HepG2 (cell line): Measurements from ENCODE around the gene COX5B. TPM values are rescaled to one million over a fixed set of nuclear protein-coding genes. Genes with fewer than 3 reads are reported as not detected.

Source experiments
- EHMT2 ChIP-seq: fragments of 200-600 bp; sonication (generic); IDR thresholded peaks from 2 replicates; pipeline ENCODE4 v1.7.0; 2017; ENCODE audit warnings: antibody characterized with exemption, low read depth, low read length, borderline replicate concordance
- ISL2 ChIP-seq: sonication (generic); formaldehyde crosslinking; IDR thresholded peaks from 2 replicates; pipeline ENCODE4 v1.5.0; 2020; ENCODE audit warnings: missing genetic modification reagents
- PPARG ChIP-seq: conservative IDR thresholded peaks from 2 replicates; pipeline ENCODE4 v1.6.1; 2016; ENCODE audit warnings: missing biosample characterization, missing genetic modification reagents
- RBFOX2 ChIP-seq: fragments of 200-400 bp; formaldehyde crosslinking; IDR thresholded peaks from 2 replicates; pipeline ENCODE4 v1.6.1; 2017; ENCODE audit warnings: low read depth, mild to moderate bottlenecking, low read length
- SMYD3 ChIP-seq: sonication (generic); formaldehyde crosslinking; IDR thresholded peaks from 2 replicates; pipeline ENCODE4 v1.8.1; 2023; ENCODE audit warnings: mild to moderate bottlenecking, missing genetic modification reagents
- polyA plus RNA-seq, 8 experiments: library from polyadenylated mRNA; depleted of rRNA in 3 of 8; stranded (reverse) in 7 of 8; unstranded in 1 of 8; fragments of >200 nt; fragmentation: Illumina TruSeq in 4 of 8; extraction: Trizol in 4 of 8; gene quantifications; 2 replicates each; pipeline versions ENCODE4 v1.2.1 to v1.2.3, GENCODE V29; 2011 to 2016; ENCODE audit warnings: low read depth in 4 of 8, missing spikeins in 1 of 8, mixed read lengths in 1 of 8; ENCODE audit not compliant: insufficient read depth in 1 of 8
- total RNA-seq, 5 experiments: library from RNA; depleted of rRNA; stranded (reverse); fragments of >200 nt; fragmentation: Illumina TruSeq; extraction: Trizol; gene quantifications; 2 replicates each; pipeline ENCODE4 v1.2.3, GENCODE V29; 2016; ENCODE audit warnings: low read depth in 1 of 5
- TF ChIP-seq, protein P1 (sequence below): sonication (generic); formaldehyde crosslinking; IDR thresholded peaks from 2 replicates; pipeline ENCODE4 v1.5.0; 2020; ENCODE audit warnings: mild to moderate bottlenecking, missing genetic modification reagents, borderline replicate concordance
- TF ChIP-seq, protein P2 (sequence below): sonication (generic); formaldehyde crosslinking; IDR thresholded peaks from 2 replicates; pipeline ENCODE4 v1.5.0; 2020; ENCODE audit warnings: missing genetic modification reagents, mild to moderate bottlenecking, borderline replicate concordance
- TF ChIP-seq, protein P3 (sequence below): sonication (generic); formaldehyde crosslinking; IDR thresholded peaks from 2 replicates; pipeline ENCODE4 v1.5.0; 2020; ENCODE audit warnings: missing genetic modification reagents
- TF ChIP-seq, protein P4 (sequence below): IDR thresholded peaks from 2 replicates; pipeline ENCODE4 v1.6.1; 2016; ENCODE audit warnings: missing genetic modification reagents, missing compliant biosample characterization
- TF ChIP-seq, protein P5 (sequence below): sonication (generic); formaldehyde crosslinking; IDR thresholded peaks from 2 replicates; pipeline ENCODE4 v1.4.0; 2020; ENCODE audit warnings: missing genetic modification reagents

Gene COX5B
- total and polyA plus RNA-seq, 2 of the 13 experiments (the other 11 are each of a cell fraction or from before 2014, with no cell fraction given): 453 to 536 TPM

DNA sequence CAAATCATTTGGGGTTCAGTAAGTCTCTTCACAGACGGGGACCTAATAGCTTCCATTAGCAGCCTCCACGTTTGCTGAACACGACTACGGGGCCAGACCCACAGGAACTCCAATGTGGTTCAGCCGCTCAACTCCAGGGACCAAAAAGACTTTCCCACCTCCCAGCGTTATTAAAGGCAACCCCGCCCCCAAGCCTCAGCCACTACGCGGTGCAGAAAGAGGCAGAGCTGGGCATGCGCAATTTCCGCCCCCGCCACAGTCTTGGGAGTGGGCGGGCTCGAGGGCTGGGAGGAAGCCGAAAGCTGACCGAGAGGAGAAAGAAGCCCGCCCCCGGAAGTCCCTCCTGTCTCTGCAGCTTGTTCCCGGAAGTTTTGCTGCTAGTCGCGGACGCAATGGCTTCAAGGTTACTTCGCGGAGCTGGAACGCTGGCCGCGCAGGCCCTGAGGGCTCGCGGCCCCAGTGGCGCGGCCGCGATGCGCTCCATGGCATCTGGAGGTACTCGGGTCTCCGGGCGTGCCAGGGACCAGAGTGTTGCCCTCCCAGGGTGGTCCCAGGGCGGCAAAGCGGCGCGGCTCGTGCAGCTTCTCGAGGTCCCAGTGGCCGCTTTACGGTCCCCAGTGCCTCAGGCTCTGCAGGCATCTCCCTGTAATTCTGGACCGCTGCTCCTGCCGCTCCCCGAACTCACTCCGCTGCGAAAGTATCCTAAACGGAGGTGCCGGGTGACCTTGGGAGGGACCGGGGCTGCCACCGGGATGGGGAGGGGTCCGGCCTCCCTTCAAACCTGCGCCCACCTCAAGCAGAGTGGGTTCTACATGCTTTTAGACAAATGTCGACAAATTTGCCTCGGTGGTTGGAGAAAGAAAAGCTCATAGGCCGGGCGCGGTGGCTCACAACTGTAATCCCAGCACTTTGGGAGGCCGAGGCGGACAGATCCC is at the start of gene COX5B (continued):
- TF ChIP-seq, protein P1, sequence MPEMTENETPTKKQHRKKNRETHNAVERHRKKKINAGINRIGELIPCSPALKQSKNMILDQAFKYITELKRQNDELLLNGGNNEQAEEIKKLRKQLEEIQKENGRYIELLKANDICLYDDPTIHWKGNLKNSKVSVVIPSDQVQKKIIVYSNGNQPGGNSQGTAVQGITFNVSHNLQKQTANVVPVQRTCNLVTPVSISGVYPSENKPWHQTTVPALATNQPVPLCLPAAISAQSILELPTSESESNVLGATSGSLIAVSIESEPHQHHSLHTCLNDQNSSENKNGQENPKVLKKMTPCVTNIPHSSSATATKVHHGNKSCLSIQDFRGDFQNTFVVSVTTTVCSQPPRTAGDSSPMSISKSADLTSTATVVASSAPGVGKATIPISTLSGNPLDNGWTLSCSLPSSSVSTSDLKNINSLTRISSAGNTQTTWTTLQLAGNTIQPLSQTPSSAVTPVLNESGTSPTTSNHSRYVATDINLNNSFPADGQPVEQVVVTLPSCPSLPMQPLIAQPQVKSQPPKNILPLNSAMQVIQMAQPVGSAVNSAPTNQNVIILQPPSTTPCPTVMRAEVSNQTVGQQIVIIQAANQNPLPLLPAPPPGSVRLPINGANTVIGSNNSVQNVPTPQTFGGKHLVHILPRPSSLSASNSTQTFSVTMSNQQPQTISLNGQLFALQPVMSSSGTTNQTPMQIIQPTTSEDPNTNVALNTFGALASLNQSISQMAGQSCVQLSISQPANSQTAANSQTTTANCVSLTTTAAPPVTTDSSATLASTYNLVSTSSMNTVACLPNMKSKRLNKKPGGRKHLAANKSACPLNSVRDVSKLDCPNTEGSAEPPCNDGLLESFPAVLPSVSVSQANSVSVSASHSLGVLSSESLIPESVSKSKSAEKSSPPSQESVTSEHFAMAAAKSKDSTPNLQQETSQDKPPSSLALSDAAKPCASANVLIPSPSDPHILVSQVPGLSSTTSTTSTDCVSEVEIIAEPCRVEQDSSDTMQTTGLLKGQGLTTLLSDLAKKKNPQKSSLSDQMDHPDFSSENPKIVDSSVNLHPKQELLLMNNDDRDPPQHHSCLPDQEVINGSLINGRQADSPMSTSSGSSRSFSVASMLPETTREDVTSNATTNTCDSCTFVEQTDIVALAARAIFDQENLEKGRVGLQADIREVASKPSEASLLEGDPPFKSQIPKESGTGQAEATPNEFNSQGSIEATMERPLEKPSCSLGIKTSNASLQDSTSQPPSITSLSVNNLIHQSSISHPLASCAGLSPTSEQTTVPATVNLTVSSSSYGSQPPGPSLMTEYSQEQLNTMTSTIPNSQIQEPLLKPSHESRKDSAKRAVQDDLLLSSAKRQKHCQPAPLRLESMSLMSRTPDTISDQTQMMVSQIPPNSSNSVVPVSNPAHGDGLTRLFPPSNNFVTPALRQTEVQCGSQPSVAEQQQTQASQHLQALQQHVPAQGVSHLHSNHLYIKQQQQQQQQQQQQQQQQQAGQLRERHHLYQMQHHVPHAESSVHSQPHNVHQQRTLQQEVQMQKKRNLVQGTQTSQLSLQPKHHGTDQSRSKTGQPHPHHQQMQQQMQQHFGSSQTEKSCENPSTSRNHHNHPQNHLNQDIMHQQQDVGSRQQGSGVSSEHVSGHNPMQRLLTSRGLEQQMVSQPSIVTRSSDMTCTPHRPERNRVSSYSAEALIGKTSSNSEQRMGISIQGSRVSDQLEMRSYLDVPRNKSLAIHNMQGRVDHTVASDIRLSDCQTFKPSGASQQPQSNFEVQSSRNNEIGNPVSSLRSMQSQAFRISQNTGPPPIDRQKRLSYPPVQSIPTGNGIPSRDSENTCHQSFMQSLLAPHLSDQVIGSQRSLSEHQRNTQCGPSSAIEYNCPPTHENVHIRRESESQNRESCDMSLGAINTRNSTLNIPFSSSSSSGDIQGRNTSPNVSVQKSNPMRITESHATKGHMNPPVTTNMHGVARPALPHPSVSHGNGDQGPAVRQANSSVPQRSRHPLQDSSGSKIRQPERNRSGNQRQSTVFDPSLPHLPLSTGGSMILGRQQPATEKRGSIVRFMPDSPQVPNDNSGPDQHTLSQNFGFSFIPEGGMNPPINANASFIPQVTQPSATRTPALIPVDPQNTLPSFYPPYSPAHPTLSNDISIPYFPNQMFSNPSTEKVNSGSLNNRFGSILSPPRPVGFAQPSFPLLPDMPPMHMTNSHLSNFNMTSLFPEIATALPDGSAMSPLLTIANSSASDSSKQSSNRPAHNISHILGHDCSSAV (CRISPR knock-in tag): no peak
- TF ChIP-seq ISL2 (CRISPR knock-in tag): peak; percentile 68
- TF ChIP-seq, protein P2, sequence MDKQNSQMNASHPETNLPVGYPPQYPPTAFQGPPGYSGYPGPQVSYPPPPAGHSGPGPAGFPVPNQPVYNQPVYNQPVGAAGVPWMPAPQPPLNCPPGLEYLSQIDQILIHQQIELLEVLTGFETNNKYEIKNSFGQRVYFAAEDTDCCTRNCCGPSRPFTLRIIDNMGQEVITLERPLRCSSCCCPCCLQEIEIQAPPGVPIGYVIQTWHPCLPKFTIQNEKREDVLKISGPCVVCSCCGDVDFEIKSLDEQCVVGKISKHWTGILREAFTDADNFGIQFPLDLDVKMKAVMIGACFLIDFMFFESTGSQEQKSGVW (CRISPR knock-in tag): no peak
- TF ChIP-seq, protein P3, sequence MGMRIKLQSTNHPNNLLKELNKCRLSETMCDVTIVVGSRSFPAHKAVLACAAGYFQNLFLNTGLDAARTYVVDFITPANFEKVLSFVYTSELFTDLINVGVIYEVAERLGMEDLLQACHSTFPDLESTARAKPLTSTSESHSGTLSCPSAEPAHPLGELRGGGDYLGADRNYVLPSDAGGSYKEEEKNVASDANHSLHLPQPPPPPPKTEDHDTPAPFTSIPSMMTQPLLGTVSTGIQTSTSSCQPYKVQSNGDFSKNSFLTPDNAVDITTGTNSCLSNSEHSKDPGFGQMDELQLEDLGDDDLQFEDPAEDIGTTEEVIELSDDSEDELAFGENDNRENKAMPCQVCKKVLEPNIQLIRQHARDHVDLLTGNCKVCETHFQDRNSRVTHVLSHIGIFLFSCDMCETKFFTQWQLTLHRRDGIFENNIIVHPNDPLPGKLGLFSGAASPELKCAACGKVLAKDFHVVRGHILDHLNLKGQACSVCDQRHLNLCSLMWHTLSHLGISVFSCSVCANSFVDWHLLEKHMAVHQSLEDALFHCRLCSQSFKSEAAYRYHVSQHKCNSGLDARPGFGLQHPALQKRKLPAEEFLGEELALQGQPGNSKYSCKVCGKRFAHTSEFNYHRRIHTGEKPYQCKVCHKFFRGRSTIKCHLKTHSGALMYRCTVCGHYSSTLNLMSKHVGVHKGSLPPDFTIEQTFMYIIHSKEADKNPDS (CRISPR knock-in tag): no peak
- TF ChIP-seq PPARG (CRISPR knock-in tag): 0 out of 2 replicates have a peak, but pooled peaks have one; percentile 11
- 0 out of 2 replicates have a peak, but pooled peaks have one; percentile 44 for TF ChIP-seq SMYD3 (CRISPR knock-in tag)
- TF ChIP-seq EHMT2: no peak
- peak; percentile 99 for TF ChIP-seq RBFOX2
- TF ChIP-seq, protein P4, sequence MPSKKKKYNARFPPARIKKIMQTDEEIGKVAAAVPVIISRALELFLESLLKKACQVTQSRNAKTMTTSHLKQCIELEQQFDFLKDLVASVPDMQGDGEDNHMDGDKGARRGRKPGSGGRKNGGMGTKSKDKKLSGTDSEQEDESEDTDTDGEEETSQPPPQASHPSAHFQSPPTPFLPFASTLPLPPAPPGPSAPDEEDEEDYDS: peak; percentile 99
- TF ChIP-seq, protein P5, sequence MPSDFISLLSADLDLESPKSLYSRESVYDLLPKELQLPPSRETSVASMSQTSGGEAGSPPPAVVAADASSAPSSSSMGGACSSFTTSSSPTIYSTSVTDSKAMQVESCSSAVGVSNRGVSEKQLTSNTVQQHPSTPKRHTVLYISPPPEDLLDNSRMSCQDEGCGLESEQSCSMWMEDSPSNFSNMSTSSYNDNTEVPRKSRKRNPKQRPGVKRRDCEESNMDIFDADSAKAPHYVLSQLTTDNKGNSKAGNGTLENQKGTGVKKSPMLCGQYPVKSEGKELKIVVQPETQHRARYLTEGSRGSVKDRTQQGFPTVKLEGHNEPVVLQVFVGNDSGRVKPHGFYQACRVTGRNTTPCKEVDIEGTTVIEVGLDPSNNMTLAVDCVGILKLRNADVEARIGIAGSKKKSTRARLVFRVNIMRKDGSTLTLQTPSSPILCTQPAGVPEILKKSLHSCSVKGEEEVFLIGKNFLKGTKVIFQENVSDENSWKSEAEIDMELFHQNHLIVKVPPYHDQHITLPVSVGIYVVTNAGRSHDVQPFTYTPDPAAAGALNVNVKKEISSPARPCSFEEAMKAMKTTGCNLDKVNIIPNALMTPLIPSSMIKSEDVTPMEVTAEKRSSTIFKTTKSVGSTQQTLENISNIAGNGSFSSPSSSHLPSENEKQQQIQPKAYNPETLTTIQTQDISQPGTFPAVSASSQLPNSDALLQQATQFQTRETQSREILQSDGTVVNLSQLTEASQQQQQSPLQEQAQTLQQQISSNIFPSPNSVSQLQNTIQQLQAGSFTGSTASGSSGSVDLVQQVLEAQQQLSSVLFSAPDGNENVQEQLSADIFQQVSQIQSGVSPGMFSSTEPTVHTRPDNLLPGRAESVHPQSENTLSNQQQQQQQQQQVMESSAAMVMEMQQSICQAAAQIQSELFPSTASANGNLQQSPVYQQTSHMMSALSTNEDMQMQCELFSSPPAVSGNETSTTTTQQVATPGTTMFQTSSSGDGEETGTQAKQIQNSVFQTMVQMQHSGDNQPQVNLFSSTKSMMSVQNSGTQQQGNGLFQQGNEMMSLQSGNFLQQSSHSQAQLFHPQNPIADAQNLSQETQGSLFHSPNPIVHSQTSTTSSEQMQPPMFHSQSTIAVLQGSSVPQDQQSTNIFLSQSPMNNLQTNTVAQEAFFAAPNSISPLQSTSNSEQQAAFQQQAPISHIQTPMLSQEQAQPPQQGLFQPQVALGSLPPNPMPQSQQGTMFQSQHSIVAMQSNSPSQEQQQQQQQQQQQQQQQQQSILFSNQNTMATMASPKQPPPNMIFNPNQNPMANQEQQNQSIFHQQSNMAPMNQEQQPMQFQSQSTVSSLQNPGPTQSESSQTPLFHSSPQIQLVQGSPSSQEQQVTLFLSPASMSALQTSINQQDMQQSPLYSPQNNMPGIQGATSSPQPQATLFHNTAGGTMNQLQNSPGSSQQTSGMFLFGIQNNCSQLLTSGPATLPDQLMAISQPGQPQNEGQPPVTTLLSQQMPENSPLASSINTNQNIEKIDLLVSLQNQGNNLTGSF: peak; percentile 92; the same call in 1 of the 2 replicates
